Osteocyte (in vitro differentiated cells): Measurements from ENCODE around the gene LHX4. TPM values are rescaled to one million over a fixed set of nuclear protein-coding genes. Genes with fewer than 3 reads are reported as not detected.

Experiments used
- DNase-seq: peaks from one replicate; pipeline ENCODE4 v3.0.0; 2021; ENCODE audit warnings: mixed read lengths; ENCODE audit not compliant: unreplicated experiment; ENCODE audit errors: extremely low spot score
- H3K27ac Mint-ChIP-seq: one replicate; pipeline ENCODE4 v1.8.0; 2021; ENCODE audit warnings: mild to moderate bottlenecking, mixed read lengths; ENCODE audit not compliant: unreplicated experiment
- H3K27me3 Mint-ChIP-seq: one replicate; pipeline ENCODE4 v1.8.0; 2021; ENCODE audit warnings: mixed read lengths; ENCODE audit not compliant: unreplicated experiment
- H3K36me3 Mint-ChIP-seq: one replicate; pipeline ENCODE4 v1.8.0; 2021; ENCODE audit warnings: mixed read lengths; ENCODE audit not compliant: unreplicated experiment
- H3K4me1 Mint-ChIP-seq: one replicate; pipeline ENCODE4 v1.8.0; 2021; ENCODE audit warnings: mixed read lengths; ENCODE audit not compliant: unreplicated experiment
- H3K4me3 Mint-ChIP-seq: one replicate; pipeline ENCODE4 v1.8.0; 2021; ENCODE audit warnings: mild to moderate bottlenecking, moderate library complexity, mixed read lengths; ENCODE audit not compliant: unreplicated experiment
- H3K9me3 Mint-ChIP-seq: one replicate; pipeline ENCODE4 v1.8.0; 2021; ENCODE audit warnings: mixed read lengths; ENCODE audit not compliant: unreplicated experiment
- CTCF ChIP-seq: fragments of 200-600 bp; sonication (generic); IDR thresholded peaks from 2 replicates; pipeline ENCODE4 v1.5.0; 2021; ENCODE audit warnings: antibody characterized with exemption, mild to moderate bottlenecking, moderate library complexity
- total RNA-seq: library from RNA; stranded (reverse); gene quantifications from 2 replicates; pipeline ENCODE4 v1.2.1, GENCODE V29; 2021

Gene LHX4
- total RNA-seq, 1 donor from 2014 or later, result 0.70 TPM

GRCh38 chr1:180258290-180258689 is 28.2 kb downstream of the LHX4 start:
- no peak for DNase-seq
- Mint-ChIP-seq H3K4me1 (peaks cover 11% of the 10 kb centered on the region), H3K4me3 (no peak overlapping the region), H3K27me3 (peaks cover 2% of the 10 kb centered on the region), H3K36me3 (no peaks in the 10 kb centered on the region), H3K27ac (no peak overlapping the region), H3K9me3 (no peaks in the 10 kb centered on the region)
- TF ChIP-seq CTCF, result no peak

GRCh38 chr1:180258935-180259334 is 28.9 kb downstream of the LHX4 start:
- peaks cover 11% of the 10 kb centered on the region for H3K4me1 Mint-ChIP-seq
- TF ChIP-seq CTCF, result no peak
- H3K4me3 Mint-ChIP-seq, result no peak overlapping the region
- no peaks in the 10 kb centered on the region for H3K9me3 Mint-ChIP-seq
- H3K27ac Mint-ChIP-seq, result no peak overlapping the region
- no peaks in the 10 kb centered on the region for H3K36me3 Mint-ChIP-seq
- peaks cover 2% of the 10 kb centered on the region for H3K27me3 Mint-ChIP-seq
- DNase-seq, result no peak

- Mint-ChIP-seq H3K9me3 (no peaks in the 10 kb centered on the region), H3K27me3 (peaks cover 2% of the 10 kb centered on the region), H3K27ac (no peak overlapping the region), H3K4me3 (no peak overlapping the region), H3K36me3 (no peaks in the 10 kb centered on the region), H3K4me1 (peaks cover 11% of the 10 kb centered on the region)
- no peak for TF ChIP-seq CTCF
- DNase-seq, result no peak
Measured at GRCh38 chr1:180259431-180260338, 29.6 kb downstream of the LHX4 start.

GRCh38 chr1:180260541-180260940 is 30.5 kb downstream of the LHX4 start:
- Mint-ChIP-seq H3K9me3 (no peaks in the 10 kb centered on the region), H3K27me3 (peaks cover 2% of the 10 kb centered on the region), H3K27ac (no peak overlapping the region), H3K4me1 (peaks cover 11% of the 10 kb centered on the region), H3K4me3 (no peak overlapping the region), H3K36me3 (no peaks in the 10 kb centered on the region)
- no peak for DNase-seq
- TF ChIP-seq CTCF, result no peak

- H3K27ac Mint-ChIP-seq, result no peak overlapping the region
- no peak for DNase-seq
- no peak overlapping the region for H3K4me3 Mint-ChIP-seq
- H3K9me3 Mint-ChIP-seq, result no peaks in the 10 kb centered on the region
- no peaks in the 10 kb centered on the region for H3K36me3 Mint-ChIP-seq
- H3K4me1 Mint-ChIP-seq, result peaks cover 11% of the 10 kb centered on the region
- peaks cover 2% of the 10 kb centered on the region for H3K27me3 Mint-ChIP-seq
- no peak for TF ChIP-seq CTCF
Measured at GRCh38 chr1:180261030-180261429, 31.0 kb downstream of the LHX4 start.
